OCI-LY1 (cell line): ENCODE data around the gene SERPINA6.

Source experiments
- EZH2 ChIP-seq: fragments of 200-600 bp; sonication (generic), shearing (Covaris generic); IDR thresholded peaks from 2 replicates; pipeline ENCODE4 v1.8.0; 2017; ENCODE audit warnings: borderline replicate concordance, mixed run types, mild to moderate bottlenecking, antibody characterized with exemption, low read length, moderate library complexity, mixed read lengths
- TF ChIP-seq, protein P1 (sequence below): fragments of 200-600 bp; sonication (generic), shearing (Covaris generic); IDR thresholded peaks from 2 replicates; pipeline ENCODE4 v1.5.1; 2017; ENCODE audit warnings: mild to moderate bottlenecking, antibody characterized with exemption, low read length, moderate library complexity, mixed read lengths

DNA sequence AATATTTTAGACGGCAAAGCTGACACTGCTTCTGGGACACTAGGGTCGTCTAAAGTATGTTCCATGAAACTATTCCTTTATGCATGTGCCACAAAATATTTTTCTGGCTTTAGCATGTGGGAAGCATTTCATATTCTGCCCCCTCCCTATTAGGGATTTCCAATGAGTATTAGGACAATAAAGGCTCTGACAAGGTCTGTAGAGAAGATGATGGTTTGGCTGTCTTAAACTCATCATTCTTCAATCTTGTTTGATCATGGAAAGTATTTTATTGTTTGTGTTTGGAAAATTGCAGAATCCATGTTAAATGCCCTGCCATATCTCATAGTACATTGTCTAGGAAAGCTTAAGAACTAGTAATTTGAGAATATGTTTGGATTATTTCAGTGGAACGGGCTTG, 42.5 kb upstream of the SERPINA6 start:
- TF ChIP-seq, protein P1, sequence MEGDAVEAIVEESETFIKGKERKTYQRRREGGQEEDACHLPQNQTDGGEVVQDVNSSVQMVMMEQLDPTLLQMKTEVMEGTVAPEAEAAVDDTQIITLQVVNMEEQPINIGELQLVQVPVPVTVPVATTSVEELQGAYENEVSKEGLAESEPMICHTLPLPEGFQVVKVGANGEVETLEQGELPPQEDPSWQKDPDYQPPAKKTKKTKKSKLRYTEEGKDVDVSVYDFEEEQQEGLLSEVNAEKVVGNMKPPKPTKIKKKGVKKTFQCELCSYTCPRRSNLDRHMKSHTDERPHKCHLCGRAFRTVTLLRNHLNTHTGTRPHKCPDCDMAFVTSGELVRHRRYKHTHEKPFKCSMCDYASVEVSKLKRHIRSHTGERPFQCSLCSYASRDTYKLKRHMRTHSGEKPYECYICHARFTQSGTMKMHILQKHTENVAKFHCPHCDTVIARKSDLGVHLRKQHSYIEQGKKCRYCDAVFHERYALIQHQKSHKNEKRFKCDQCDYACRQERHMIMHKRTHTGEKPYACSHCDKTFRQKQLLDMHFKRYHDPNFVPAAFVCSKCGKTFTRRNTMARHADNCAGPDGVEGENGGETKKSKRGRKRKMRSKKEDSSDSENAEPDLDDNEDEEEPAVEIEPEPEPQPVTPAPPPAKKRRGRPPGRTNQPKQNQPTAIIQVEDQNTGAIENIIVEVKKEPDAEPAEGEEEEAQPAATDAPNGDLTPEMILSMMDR, result no peak
- no peak for TF ChIP-seq EZH2
